Epithelial cell of prostate (primary cell): ENCODE measurements around the gene PPP1R3E.

Experiments used
- DNase-seq: peaks from one replicate; pipeline ENCODE4 v3.0.0-alpha.2; 2011; ENCODE audit warnings: low read depth, low spot score
- H3K27ac ChIP-seq: fragments of 450-650 bp; 2 replicates; pipeline ENCODE4 v1.5.1; 2017; ENCODE audit warnings: mild to moderate bottlenecking

Gene PPP1R3E

GRCh38 chr14:23323838-23324454 is 21.3 kb upstream of the PPP1R3E start:
- no peak overlapping the region for H3K27ac ChIP-seq
- DNase-seq, result no peak

DNA sequence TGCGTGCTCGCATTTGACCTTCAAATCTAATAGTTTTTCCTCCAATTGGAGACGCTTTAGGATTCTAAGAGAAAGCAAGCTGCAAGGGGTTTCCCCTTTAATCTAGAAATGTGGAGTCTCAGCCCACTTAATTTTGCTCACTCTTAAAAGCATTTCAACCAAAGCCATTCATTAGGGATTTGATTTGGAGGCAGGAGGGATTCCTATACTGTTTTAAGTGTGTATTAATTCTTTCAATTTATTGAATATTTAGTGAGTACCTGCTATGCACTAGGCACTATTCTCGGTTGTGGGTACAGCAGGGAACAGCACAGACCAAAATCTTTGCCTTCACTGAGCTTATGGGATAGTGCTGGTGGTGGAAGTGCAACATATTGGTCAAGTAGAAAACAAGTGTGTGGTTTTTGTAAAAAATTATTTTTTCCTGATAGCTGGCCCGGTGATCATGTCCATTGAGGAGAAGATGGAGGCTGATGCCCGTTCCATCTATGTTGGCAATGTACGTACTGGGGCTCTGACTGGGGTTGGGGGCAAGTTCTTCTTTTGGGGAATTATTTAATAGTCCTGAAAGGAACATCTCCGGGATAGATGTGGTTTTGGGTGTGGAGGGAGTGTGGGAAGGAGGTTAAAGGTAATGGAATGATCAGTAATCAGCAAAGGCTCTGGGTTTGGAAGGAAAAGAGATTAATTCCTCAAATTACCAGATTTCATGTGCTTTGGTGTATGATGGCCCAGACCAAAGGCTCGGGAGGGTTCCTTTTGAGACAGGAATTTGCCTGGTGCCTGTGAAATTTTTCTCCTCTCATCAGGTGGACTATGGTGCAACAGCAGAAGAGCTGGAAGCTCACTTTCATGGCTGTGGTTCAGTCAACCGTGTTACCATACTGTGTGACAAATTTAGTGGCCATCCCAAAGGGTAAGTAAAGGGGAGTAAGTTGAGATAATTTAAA is 20.2 kb upstream of the PPP1R3E start:
- no peak for DNase-seq
- H3K27ac ChIP-seq, result peak overlapping the region; percentile 86

- H3K27ac ChIP-seq, result peak overlapping the region; percentile 86
- DNase-seq, result no peak
Measured at GRCh38 chr14:23321572-23322547, 19.2 kb upstream of the PPP1R3E start.

GRCh38 chr14:23320584-23321571 is 18.2 kb upstream of the PPP1R3E start, which contains the start of gene PABPN1:
Gene PABPN1 (plus strand): TSS chr14:23321457. CDS start chr14:23321470, 13 bp downstream.
- peak within 1 kb of the TSS; percentile 86 for H3K27ac ChIP-seq
- peak; percentile 98 for DNase-seq

DNA sequence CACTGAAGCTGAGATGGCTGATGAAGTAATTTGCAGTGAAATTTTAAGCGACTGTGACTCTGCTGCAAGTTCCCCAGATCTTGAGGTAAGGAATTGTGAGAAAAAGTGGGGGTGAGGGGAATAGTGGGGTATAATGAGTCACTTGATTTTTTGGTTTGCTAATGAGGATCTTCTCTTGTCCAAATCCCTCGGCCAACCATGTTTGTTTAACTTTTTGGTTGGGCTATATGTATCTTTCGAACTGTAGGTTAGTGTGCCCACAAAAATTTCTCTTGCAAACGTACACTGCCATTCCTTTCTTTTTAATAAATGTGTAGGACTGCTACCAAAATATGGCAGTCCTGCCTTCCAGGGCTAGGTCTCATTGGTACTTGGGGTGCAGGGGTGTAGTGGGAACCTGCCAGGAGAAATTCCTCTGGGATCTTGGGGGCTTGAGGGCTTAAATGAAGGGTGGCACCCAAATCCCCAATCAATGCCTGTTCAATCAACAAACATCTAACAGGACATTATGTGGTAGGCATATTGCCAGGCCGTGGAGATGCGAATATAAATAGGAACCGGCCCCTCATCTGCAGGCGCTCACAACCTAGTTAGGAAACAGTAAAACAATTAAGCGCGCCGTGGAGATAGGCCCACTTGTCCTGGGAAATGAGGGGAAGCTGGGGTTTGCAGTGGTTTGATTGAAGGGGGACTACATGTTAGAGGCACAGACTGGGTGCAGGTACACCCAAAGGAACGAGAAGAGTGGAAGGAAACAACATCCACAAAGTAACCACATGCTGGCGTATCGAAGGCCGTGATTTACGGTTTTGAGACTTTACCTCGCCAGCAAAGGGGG is 17.3 kb upstream of the PPP1R3E start:
- DNase-seq, result no peak
- peak overlapping the region; percentile 86 for H3K27ac ChIP-seq

- no peak for DNase-seq
- no peak overlapping the region for H3K27ac ChIP-seq
Measured at GRCh38 chr14:23316300-23316699, 13.6 kb upstream of the PPP1R3E start.

DNA sequence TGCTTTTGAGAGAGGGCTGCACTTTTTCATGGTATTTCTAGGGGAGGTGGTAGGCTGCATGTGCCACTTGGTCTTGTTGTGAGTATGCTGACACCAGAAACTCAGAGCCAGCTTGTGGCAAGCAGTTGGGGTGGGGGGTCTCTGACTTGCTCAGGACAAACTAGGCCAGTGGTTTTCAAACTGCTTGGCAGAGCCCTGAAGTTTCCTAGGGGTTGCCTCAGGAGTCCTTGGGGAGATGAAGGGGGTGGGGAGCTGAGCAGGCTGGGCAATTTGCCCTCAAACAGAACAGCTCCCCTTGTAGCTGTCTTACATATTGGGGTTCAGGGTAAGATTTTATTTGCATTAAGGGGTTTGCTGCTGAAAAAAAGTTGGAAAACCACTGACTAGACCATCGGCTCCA is 7.9 kb upstream of the PPP1R3E start:
- DNase-seq, result no peak
- H3K27ac ChIP-seq, result no peak overlapping the region

DNA sequence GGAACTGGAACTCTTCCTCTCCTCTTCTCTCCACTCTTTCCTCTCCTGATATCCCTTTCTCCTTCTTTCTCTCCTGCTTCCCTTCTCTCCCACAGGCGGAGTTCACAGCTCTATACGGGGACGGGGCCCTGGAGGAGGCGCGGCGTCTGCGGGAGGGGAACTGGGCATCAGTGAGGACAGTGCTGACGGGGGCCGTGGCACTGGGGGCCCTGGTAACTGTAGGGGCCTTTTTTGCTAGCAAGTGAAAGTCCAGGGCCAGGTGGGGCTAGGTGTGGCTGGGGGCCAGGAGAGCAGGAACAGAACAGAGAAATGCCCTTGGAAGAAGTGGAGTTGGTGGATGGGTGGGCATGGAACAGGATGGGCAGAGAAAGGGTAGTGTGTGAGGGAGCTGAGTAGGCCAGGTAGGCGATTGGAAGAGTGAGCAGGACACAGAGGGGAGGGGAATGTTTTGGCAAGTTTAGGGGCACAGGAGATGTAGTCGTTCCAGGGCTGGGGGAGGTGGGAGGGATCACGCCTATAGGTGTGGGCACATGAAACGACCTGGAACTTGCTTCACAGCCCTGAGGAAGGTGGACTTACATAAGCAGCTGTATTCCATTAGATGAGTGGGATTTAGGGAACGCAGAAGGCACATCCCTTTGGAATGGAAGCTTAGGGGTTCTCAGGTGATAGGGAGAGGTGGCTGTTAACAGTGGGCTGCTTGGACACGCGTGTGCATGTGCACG is 6.2 kb upstream of the PPP1R3E start:
- no peak for DNase-seq
- peak overlapping the region; percentile 87 for H3K27ac ChIP-seq

DNA sequence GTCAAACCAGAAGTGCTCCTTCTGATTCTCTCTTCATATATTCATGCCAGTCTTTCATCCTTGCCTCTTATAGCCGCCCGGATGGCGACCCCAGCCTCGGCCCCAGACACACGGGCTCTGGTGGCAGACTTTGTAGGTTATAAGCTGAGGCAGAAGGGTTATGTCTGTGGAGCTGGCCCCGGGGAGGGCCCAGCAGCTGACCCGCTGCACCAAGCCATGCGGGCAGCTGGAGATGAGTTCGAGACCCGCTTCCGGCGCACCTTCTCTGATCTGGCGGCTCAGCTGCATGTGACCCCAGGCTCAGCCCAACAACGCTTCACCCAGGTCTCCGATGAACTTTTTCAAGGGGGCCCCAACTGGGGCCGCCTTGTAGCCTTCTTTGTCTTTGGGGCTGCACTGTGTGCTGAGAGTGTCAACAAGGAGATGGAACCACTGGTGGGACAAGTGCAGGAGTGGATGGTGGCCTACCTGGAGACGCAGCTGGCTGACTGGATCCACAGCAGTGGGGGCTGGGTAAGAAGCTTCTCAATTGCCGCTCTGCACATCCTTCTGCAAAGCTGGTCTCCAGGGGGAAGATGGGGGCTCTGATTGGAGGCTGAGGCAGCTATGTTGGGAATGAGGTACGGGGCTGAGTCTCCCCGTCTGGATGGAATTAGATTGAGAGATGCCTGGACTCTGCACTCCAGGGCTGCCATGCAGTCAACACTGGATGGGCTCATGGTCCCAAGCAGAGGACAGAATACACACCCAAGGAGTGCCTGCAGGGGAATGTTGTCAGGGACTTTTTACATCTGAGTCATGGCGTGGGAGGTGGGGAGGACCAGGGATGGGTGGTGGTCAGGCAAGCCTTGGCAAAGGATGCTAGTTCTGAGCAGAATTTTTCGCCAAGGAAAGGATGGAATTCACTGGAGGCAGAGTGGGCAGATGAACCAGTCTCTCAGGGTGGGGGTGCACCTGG is 5.3 kb upstream of the PPP1R3E start:
- H3K27ac ChIP-seq, result peak overlapping the region; percentile 87
- peak; percentile 27 for DNase-seq

DNA sequence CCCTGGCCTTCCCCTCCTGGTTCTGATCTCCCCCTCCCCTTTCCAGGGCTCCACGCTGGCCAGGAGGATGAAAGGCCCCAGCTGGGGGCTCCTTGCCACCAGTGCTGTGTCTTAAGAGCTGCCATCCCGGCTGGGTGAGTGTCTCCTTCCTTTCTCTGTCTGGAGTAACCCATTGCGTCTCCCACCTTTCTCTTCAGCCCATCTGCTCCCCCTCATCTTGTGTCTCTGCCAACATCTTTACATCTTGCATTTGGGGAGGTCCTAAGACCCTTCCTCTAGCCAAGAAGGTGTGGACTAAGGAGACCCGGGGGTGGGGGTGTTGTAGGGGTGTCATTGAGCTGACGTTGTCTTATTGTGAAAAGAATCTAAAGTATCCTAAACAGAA is 4.5 kb upstream of the PPP1R3E start:
- DNase-seq, result no peak
- peak overlapping the region; percentile 87 for H3K27ac ChIP-seq

- DNase-seq, result peak; percentile 40
- H3K27ac ChIP-seq, result peak within 1 kb of the TSS; percentile 87
Measured at GRCh38 chr14:23306412-23307145, 3.9 kb upstream of the PPP1R3E start, which contains the start of gene BCL2L2. Gene BCL2L2 (plus strand): TSS chr14:23306833. CDS start chr14:23307768, 935 bp downstream.

DNA sequence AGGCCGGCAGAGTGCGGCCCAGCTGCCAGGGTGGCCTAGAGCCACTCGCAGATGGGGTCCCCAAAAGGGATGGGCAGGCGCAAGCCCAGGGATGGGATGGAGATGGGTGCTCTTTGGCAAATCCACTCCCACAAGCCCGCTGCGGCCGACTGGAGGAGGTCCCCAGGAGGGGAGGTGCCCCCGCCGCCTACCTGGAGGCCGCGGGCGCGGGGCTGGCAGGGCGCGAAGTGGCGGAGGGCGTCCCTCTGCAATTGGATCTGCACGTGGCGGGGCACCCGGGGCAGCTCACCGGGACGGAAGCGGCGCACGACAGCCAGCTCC is 730 bp downstream of the PPP1R3E start:
- no peak for DNase-seq
- peak overlapping the region; percentile 85 for H3K27ac ChIP-seq

DNA sequence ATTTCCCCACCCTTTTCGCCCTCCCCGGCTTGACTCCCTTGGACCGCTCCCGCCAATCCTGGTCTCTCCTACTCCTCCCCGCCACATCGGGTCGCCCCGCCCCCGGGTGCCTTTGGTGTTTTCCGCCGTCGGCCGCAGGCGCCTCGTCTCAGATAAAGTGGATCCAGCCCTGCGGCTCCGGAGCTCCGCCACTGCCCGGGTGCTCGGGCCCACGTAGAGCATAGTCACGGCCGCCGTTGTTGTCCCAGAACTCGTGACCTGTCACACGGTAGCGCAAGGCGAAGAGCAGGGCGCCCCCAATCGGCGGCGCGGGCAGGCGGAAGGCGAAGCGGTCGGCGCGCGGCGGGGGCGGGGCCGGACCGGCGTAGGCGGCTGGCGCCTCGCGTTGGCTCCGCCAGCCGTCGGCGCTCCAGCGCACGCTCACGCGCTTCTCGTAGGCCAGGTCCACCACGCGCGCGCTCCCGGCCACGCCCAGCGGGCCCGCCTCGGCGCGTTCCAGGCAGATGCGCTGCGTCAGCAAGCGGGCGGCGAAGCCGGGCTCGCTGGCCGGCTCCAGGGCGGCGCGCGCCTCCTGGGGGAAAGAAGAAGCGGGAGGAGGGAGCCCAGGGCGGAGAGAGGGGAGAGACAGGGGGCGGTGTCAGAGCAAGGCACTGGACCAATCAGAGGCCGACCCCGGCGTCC is 1.2 kb downstream of the PPP1R3E start:
- peak; percentile 92 for DNase-seq
- peak overlapping the region; percentile 85 for H3K27ac ChIP-seq

DNA sequence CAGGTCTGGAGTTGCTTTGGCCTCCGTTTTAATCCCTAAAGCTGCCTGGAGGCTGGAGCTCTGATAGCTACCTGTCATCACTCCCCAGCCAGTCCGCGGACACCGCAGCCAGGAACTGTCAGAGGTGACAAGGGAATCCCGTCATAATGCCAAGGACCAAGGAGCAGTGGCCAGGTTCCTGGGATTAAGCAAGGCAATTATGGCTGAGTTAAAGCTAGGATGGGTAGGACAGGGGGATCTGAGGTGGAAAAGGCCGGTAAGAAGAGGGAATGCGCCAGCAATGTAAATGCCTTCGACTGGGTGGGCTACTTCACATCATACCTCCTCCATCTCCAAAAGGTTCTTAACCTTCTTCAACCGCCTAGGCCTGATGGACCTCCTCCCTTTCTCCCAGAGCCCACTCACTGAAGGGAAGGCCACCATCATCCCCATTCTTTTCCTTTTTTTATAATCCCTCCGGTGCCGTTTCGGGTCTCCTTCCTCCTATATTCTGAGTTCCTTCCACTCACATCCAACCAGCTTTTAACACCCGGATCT is 1.9 kb downstream of the PPP1R3E start:
- DNase-seq, result peak; percentile 6
- peak overlapping the region; percentile 85 for H3K27ac ChIP-seq
